IPS-18c (cell line): Measurements from ENCODE around the gene MUC6.

Experiments used
- H3K4me3 ChIP-seq: 2 replicates; pipeline ENCODE4 v1.7.0; 2013; ENCODE audit warnings: low read depth, mild to moderate bottlenecking, low read length, moderate library complexity; ENCODE audit not compliant: insufficient read depth
- H3K9me3 ChIP-seq: one replicate; pipeline ENCODE4 v1.6.1; 2013; ENCODE audit warnings: mild to moderate bottlenecking, low read length, moderate library complexity; ENCODE audit not compliant: control insufficient read depth, insufficient read depth

Gene MUC6

GRCh38 chr11:1009991-1010390, 26.5 kb downstream of the MUC6 start:
- H3K9me3 ChIP-seq: peaks cover 2% of the 10 kb centered on the region
- no peak overlapping the region for H3K4me3 ChIP-seq

DNA sequence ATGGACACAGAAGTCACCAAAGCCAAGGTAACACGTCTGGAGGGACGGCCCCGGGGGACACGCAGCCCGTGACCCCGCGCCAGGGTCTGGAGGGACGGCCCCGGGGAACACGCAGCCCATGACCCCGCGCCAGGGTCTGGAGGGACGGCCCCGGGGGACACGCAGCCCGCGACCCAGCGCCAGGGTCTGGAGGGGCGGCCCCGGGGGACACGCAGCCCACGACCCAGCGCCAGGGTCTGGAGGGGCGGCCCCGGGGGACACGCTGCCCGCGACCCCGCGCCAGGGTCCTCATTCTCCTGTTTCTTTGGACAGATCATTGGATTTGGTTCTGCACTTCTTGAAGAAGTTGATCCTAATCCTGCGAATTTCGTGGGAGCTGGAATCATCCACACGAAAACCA, 27.1 kb downstream of the MUC6 start:
- Histone ChIP-seq H3K4me3 (no peak overlapping the region), H3K9me3 (no peaks in the 10 kb centered on the region)

GRCh38 chr11:1008803-1009145, 27.7 kb downstream of the MUC6 start:
- no peaks in the 10 kb centered on the region for H3K9me3 ChIP-seq
- H3K4me3 ChIP-seq: no peak overlapping the region

DNA sequence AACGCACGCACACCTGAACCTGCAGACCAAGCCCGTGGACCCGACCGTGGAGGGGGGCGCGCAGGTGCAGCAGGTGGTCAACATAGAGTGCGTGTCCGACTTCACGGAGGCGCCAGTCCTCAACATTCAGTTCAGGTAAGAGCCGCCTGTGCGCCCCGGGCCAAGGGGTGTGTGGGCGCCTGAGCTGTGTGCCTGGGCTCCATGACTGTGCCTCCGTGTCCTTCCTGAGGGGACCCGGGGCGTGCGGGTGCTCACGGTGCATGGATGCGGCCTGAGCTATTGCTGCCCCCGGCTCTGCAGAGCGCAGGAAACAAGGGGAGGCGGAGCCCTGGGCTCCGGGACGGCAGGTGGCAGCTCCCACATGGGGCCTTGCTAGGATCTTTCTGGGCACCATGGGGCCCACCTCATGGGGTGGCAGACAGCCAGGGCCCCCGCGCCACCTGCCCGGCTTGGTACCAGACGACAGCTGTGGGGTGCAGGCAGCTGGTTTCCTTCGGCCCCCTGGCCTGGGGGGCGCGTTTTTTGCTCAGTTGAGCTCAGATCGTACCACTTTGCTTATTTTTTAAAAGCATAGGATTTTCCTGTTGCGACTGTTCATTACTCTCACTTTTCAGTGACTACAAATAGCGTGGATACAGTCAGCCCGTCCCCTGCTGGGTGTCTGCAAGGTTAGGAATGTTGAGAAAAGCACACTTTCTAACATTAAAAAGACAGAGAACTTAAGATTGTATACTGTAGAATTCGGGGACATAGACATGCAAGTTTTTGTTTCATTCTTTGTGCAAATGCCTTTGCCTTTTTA, 28.3 kb downstream of the MUC6 start:
- Histone ChIP-seq H3K4me3 (no peak overlapping the region), H3K9me3 (no peaks in the 10 kb centered on the region)

DNA sequence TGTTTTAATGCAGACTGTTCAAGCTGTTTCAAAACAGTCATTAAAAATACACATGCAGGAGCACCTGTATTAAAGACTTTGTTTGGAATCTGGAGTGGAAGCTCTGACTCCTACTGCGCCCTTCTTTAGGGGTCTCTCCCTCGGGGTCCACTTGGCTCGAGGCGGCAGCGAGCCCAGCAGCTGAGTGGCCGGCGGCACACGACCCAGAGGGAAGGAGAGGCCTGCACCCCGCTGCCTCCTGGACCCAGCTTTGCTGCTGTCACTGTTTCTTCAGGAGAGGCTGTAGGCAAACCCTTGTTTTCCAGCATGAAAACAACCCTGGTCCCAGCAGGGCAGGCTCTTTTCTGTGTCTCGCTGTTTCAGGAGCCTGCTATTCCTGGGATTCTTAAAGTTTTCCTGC, 29.2 kb downstream of the MUC6 start:
- H3K4me3 ChIP-seq: no peak overlapping the region
- no peaks in the 10 kb centered on the region for H3K9me3 ChIP-seq

DNA sequence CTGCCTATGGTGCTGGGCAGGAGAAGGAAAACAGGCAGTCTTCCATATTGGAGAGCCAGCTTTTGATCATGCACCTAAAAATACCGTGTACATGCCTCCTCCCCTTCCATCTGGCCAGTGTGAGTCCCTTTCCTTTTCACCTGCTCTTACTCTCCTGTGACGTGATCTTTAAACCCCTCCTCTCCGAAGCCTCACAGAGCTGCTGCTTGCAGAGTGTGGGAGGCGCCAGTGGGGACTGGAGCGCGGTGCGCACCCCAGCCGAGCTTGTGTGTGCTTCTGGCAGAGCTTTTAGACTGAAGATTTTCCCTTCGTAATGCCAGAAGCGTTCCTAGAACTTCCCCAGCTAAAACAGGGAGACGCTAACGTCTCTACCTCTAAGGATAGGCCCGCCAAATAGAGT, 29.8 kb downstream of the MUC6 start:
- Histone ChIP-seq H3K9me3 (no peaks in the 10 kb centered on the region), H3K4me3 (no peak overlapping the region)

- Histone ChIP-seq H3K4me3 (no peak overlapping the region), H3K9me3 (no peaks in the 10 kb centered on the region)
These were observed 30.6 kb downstream of the MUC6 start for GRCh38 chr11:1005928-1006327.

- no peaks in the 10 kb centered on the region for H3K9me3 ChIP-seq
- no peak overlapping the region for H3K4me3 ChIP-seq
These were observed 33.4 kb downstream of the MUC6 start for GRCh38 chr11:1003159-1003558.

GRCh38 chr11:1002406-1002984, 34.0 kb downstream of the MUC6 start:
- Histone ChIP-seq H3K4me3 (no peak overlapping the region), H3K9me3 (no peaks in the 10 kb centered on the region)

- Histone ChIP-seq H3K4me3 (no peak overlapping the region), H3K9me3 (no peaks in the 10 kb centered on the region)
These were observed 34.7 kb downstream of the MUC6 start for GRCh38 chr11:1001617-1002405.

GRCh38 chr11:1000357-1001278, 35.9 kb downstream of the MUC6 start:
- H3K4me3 ChIP-seq: no peak overlapping the region
- no peaks in the 10 kb centered on the region for H3K9me3 ChIP-seq

GRCh38 chr11:999009-999408, 37.5 kb downstream of the MUC6 start:
- Histone ChIP-seq H3K4me3 (no peak overlapping the region), H3K9me3 (no peaks in the 10 kb centered on the region)

GRCh38 chr11:997907-998306, 38.6 kb downstream of the MUC6 start:
- H3K4me3 ChIP-seq: no peak overlapping the region
- H3K9me3 ChIP-seq: no peaks in the 10 kb centered on the region

DNA sequence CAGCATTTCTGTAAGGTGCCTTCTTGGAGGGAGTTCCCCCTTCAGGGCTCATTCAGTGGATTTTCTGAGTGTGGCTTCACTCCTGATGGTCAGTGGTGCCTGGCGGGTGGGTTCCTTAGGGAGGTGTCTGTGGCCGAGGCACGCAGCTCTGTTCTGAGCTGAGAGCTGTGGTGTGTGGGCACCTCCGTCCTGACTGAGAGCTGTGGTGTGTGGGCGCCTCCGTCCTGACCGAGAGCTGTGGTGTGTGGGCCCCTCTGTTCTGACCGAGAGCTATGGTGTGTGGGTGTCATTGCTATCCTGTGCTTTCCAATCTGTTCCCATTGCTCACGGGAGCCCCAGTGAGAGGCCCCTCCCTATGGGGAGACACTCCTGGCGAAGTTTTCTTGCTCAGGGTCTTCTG, 39.8 kb downstream of the MUC6 start:
- Histone ChIP-seq H3K9me3 (no peaks in the 10 kb centered on the region), H3K4me3 (no peak overlapping the region)

DNA sequence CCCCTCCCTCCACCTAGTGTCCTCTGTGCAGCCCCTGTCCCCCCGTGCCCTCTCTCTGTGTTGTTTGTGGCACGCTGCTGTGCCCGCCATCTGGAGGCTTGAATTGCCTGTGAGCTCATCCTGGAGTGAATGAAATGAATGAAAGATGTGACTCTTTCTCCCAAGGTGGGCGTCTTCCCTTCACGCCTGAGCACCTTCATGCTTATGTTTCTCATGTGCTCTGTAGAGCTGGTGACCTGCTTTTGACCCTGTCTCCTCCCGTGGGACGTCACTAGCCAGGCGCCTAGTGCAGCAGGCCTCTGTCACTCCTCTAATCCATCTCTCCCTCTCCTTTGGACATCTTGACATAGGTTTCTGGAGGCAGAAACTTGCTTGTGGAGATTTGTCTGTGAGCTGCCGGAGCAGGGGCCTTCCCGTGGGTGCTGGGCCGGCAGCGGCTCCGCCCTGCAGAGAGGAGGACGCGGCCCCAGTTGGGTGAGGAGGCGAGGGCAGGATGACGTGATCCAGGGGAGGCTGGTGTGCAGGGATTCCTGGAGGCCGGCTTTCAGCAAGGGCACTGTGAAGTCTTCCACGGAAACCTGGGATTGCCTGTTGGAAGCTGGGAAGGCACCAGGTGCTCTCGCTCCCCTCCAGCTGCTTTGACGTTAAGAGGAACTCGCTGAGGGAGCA, 40.6 kb downstream of the MUC6 start:
- Histone ChIP-seq H3K4me3 (no peak overlapping the region), H3K9me3 (no peaks in the 10 kb centered on the region)

GRCh38 chr11:995044-995751, 41.3 kb downstream of the MUC6 start:
- H3K4me3 ChIP-seq: no peak overlapping the region
- H3K9me3 ChIP-seq: no peaks in the 10 kb centered on the region
